Epithelial cell of proximal tubule (primary cell): ENCODE results near the gene XRCC4. TPM values are rescaled to one million over a fixed set of nuclear protein-coding genes. Genes with fewer than 3 reads are reported as not detected.

Experiments used
- DNase-seq: peaks from one replicate; pipeline ENCODE4 v3.0.0-alpha.2; 2011; ENCODE audit warnings: low read depth
- H3K4me3 ChIP-seq: 2 replicates; pipeline ENCODE4 v1.5.1; 2011; ENCODE audit warnings: low read depth, mild to moderate bottlenecking, low read length
- CTCF ChIP-seq: conservative IDR thresholded peaks from 2 replicates; pipeline ENCODE4 v1.5.1; 2012; ENCODE audit warnings: low read depth, mild to moderate bottlenecking, low read length
- total RNA-seq: library from RNA; depleted of rRNA; stranded (reverse); fragments of >200 nt; gene quantifications from 2 replicates; pipeline ENCODE4 v1.2.3, GENCODE V29; 2015

XRCC4 gene
- total RNA-seq, 1 donor from 2014 or later, result 16.4 TPM

DNA sequence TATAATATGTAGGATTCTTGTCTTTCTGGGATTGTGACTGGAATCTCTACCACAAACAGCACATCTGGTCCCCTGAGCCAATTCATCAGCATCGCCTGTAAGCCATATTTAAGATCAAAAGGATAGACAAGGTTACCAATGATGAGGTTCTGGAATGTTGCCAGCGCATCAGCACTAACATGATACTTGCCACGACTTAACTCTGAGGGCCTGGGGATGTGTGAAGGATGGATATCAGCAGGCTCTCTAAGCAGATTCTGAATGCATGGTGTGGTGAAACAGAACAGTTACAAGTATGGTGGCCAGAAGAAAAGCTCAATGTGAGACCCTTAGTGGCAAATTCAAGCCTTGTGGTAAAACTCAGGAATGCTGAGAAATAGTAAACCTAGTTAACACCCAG lies 143.0 kb downstream of the XRCC4 start:
- no peak for DNase-seq
- no peak for TF ChIP-seq CTCF
- no peak overlapping the region for H3K4me3 ChIP-seq

DNA sequence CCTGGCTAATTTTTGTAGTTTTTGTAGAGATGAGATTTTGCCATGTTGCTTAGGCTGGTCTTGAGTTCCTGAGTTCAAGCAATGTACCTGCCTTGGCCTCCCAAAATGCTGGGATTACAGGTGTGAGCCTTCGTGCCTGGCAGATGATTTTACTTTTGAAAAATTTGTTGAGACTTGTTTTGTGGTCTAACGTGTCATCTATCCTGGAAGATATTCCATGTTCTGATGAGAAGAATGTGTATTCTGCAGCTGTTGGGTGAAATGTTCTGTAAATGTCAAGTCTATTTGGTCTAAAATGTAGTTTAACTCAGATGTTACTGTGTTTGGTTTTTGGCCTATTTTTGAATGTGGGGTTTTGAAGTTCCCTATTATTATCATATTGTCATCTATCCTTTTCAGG lies 145.6 kb downstream of the XRCC4 start:
- no peak overlapping the region for H3K4me3 ChIP-seq
- DNase-seq, result no peak
- TF ChIP-seq CTCF, result no peak

DNA sequence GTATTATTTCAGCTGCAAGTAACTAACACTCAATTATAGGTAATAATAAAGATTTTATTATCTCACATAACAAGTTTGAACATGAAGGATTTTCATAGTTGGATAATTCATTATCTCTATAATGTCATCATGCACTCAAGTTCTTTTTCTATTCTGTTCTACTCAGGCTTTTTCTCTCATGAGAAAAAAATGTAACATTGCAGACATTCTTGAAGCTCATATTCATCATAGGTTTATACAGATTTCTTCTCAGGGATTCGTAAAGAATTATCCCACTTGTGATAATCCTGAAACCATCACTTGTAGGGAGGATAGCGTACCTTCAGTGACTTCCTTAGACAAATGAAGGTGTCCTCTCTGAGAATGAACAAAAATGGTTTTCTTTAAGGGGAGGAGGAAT lies 150.3 kb downstream of the XRCC4 start:
- no peak for DNase-seq

DNA sequence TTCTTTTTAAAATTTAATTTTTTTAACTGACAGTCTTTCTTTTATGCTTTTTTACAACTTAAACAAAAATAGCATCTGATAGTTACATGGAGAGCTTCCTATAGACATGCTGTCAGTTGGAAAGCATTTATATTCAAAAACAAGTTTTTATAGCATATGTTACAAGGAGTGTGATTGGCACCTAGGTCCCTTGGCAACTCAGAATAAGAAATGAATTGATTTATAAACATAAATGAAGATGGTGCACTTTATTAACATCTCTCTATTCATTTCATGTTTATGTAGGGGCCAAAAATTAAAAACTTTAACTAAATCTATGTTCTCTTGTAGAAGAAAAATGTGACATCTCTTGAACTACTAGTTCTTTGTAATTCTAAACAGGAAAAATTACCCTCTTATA lies 153.2 kb downstream of the XRCC4 start:
- H3K4me3 ChIP-seq, result no peak overlapping the region
- no peak for TF ChIP-seq CTCF
- DNase-seq, result no peak

More for the DNA sequence above, 150.3 kb downstream of the XRCC4 start:
- H3K4me3 ChIP-seq, result no peak overlapping the region
- TF ChIP-seq CTCF, result no peak

- no peak for TF ChIP-seq CTCF
- no peak overlapping the region for H3K4me3 ChIP-seq
- DNase-seq, result no peak
These were observed 167.2 kb downstream of the XRCC4 start for GRCh38 chr5:83244516-83244915.

- no peak for TF ChIP-seq CTCF
- H3K4me3 ChIP-seq, result no peak overlapping the region
- no peak for DNase-seq
These were observed 167.7 kb downstream of the XRCC4 start for GRCh38 chr5:83245037-83245436.

DNA sequence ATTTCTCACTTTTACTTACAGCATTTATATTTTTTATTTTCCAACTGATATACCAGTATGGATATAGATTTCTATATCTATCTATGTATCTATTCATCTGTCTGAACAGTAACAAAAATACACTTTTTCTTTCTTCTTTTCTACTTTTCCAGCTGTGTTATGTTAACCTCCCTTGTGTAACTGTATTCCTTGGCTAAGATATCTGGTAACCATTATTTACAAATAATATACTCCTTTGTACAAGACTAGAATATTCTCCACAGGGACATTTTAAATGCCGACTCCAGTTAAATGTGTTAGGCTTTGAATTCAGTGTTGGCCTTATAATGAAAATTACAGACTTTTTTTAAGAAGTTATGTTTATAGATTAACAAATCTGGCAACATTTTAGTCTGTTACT lies 168.7 kb downstream of the XRCC4 start:
- DNase-seq, result no peak
- no peak overlapping the region for H3K4me3 ChIP-seq
- TF ChIP-seq CTCF, result no peak
